ELR (cell line): ENCODE measurements around the gene PTBP2.
"Not testable (repeated sequence)": the region's sequence is repeated elsewhere in the genome, so short reads cannot be mapped to it uniquely, and the experiment has no call there.

ENCODE experiments used
- DNase-seq: peaks from one replicate; pipeline ENCODE4 v3.0.0-alpha.2; 2015; ENCODE audit warnings: low read depth

Gene PTBP2

DNA sequence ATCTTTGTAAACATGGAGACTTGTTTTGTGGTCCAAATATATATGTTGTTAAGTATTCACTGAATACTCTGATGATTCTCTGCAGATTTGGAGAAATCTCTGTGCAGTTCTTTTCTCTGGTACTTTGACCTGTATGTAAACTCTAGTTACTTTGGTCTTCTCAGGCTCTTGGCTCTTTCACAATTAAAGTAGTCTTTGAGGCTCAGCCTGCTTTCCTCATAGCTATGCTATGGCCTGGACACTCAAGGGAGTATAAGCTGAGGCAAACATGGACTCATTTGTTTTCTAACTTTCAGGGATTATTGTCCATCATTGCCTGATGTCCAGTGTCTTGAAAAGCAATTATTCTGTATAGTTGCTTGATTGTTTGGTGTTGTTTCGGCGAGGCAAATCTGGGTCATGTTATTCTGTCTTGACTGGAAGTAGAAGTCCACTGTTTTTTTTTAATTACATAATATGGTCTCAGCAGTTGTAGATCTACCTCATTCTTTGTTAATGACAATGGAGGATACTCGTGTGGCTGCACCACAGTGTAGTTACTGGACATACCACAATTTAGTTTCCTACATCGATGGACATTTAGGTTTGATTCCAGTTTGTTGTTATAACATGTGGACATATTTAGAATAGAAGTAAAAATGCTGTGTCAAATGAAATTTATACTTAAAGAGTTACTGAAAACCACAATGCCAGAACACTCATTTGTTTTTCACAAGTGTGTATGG, 9.2 kb downstream of the PTBP2 start:
- DNase-seq = no peak

DNA sequence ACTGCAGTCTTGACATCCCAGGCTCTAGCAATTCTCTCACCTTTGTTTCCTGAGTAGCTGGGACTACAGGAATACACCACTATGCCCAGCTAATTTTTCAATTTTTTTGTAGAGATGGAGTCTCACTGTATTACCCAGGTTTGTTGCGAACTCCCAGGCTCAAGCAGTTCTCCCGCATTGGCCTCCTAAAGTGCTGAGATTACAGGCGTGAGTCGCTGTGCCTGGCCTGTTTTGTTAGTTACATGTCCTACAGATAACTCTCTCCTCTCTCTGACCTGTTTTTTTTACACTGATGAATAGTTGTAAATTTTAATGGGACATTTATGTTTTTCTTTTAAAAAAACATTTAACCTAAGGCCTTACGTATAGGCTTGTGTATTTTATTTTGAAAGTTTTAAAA, 19.8 kb downstream of the PTBP2 start:
- no peak for DNase-seq

DNA sequence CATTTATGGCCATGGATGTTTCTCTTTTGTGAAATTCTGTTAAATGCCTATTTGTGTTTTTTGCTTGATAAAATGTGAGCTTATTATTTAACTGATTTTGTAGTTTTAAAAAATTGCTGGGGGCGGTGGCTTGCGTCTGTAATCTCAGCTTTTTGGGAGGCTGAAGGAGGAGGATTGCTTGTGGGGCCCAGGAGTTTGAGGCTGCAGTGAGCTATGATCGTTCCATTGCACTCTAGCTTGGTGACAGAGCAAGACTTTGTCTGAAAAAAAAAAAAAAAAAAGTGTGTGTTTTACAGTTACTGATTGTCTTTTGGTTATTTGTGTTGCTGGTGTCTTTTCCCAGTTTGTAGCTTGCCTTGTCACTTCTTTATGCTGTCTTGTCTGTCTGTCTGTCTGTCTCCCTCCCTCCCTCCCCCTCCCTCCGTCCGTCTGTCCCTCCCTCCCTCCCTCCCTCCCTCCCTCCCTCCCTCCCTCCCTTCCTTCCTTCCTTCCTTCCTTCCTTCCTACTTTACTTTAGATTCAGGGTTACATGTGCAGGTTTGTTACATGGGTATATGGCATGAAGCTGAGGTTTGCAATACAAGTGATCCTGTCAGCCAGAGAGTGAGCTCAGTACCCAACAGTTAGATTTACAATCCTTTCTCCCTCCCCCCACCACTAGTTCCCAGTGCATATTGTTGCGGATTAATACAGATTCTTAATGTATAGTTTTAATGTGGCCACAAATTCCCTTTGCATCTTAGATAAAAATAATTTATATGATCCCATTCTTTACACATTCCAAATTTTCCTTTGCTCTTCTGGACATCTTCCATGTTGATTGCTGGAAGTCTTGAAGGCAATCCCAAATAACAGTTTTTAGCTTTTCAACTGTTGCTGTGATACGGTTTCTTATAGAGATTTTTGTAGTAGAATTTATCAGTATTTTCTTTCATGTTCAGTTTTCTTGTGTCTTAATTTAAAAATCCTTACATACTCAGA, 25.1 kb downstream of the PTBP2 start:
- DNase-seq = no peak

- no peak for DNase-seq
Measured at GRCh38 chr1:96747565-96747964, 26.0 kb downstream of the PTBP2 start.

DNA sequence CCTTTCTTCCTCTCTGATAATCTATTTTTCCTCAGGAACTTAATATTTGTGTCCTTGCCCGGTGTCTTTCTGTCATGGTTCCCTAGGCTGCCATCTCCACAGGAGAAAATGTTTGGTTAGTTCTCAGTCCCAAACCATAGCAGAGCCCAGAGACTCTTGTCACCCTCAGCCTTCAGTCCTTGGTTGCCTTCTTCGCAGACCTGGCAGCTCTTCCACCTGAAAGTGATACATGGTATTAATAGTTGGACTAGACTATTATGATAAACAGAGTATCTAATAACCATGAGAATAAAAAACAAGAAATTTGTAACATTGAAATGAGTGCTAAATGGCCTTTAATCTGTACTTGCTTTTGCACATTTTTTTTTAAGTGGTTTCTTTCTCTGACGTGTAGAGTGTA, 26.5 kb downstream of the PTBP2 start:
- no peak for DNase-seq

- DNase-seq = no peak
Measured at GRCh38 chr1:96749618-96750017, 28.0 kb downstream of the PTBP2 start.

DNA sequence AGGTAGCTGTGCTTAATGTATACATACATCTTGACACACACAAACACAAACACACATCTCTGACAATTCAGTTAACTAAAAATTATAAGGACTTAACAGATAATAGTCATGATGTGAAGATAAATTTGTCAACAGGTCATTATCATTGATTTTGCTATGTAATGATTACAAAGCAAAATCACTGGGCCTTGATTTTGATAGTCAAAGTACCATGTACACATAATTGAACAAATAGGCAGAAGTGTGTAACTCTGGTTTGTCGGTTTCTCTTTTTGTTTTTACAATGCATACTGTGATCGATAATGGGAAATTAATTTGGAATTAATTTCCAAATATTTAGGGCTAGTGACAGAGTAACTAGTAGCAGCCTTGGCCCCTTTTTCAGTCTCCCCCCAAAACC, 30.8 kb downstream of the PTBP2 start:
- DNase-seq = no peak

GRCh38 chr1:96756789-96757188, 35.2 kb downstream of the PTBP2 start:
- DNase-seq = peak; percentile 12

GRCh38 chr1:96762586-96762985, 41.0 kb downstream of the PTBP2 start:
- DNase-seq = not testable (repeated sequence)

GRCh38 chr1:96763514-96763913, 41.9 kb downstream of the PTBP2 start:
- no peak for DNase-seq

DNA sequence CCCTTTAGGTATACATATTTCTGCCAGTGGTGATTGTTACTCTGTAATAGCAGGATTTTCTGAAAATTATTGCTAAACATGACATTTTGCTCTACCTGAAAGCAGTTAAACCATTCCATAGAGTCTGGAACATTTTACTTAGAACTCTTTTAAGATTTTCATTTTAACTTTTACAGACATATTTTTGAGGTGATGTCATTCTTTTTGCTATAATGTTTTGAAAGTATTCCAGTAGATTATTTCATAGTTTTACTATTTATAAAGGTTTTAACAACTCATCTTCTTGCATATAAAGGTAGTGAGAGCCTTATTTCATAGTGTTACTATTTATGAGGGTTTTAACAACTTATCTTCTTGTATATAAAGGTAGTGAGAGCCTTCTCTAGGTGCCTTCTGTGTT, 42.9 kb downstream of the PTBP2 start:
- DNase-seq = no peak

DNA sequence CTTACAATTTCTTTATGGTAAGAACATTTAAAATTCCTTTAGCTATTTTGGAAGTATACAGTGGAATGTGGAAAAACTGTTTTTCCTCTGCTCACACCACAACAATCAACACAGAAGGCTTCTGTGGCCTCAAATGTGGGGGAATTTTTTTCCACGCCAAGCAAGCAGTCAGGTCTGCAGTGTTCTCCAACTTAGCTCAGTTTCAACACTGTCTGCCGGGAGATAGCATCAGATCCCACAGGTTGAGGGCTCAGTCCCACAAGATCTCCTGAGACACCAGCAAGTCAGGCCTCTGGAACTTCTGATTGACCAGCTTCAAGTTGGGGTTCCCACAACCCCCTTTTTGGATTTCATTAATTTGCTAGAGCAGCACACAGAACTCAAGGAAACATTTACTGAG, 50.3 kb downstream of the PTBP2 start:
- no peak for DNase-seq

- no peak for DNase-seq
Measured at GRCh38 chr1:96772349-96772748, 50.8 kb downstream of the PTBP2 start.

- DNase-seq = no peak
Measured at GRCh38 chr1:96772972-96773371, 51.4 kb downstream of the PTBP2 start.

GRCh38 chr1:96782206-96782605, 60.6 kb downstream of the PTBP2 start:
- no peak for DNase-seq

DNA sequence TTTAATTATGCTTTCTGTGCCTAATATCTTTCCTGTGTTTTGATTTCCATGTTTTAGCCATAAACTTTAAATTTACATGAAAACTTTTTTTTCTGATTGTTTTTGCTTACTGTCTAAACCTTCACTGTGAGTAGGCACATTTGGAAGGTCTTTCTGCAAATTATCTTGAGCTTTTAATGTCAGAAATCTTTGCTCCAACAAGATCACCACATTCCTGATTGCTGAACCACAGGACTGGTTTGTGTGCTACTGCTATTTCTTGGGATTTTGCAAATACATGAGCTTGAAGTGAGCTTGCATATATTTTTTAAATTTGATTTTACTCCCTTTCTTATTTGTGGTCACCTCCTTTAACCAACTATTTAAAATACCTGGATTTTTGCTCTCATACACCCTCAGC, 61.3 kb downstream of the PTBP2 start:
- DNase-seq = no peak

- no peak for DNase-seq
Measured at GRCh38 chr1:96790599-96790998, 69.0 kb downstream of the PTBP2 start.

DNA sequence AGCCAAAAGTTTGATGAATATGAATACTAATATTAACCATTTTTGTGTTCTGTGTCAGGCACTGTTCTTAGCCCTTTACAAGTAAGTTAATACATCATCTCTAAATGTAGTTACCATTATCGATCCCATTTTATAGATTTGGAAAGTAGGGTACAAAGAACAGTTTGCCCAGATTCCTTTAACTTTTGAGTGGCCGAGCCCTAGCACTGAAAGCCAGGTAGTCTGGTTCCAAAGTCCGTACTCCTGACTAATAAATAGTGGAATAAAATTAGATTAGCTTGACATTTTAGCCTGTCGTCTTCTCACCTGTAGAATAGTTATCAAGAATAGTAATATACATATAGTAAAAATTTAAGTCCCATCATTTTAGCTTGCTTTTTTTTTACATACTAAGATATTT, 70.6 kb downstream of the PTBP2 start:
- no peak for DNase-seq

GRCh38 chr1:96801696-96802095, 80.1 kb downstream of the PTBP2 start:
- DNase-seq = not testable (repeated sequence)

DNA sequence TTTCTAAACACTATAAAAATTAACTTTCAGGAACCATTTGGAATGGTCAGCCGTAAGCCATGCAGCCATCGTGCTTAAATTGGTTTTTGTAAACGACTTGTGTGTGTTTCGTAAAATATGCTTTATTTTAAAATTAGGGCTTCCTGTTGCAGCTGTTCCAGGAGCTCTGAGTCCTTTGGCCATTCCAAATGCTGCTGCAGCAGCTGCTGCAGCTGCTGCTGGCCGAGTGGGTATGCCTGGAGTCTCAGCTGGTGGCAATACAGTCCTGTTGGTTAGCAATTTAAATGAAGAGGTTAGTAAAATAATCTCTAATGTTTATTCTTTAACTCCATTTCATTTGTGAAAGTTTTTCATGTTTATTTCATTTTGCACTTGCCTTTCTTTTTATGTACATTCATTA, 83.1 kb downstream of the PTBP2 start:
- no peak for DNase-seq

DNA sequence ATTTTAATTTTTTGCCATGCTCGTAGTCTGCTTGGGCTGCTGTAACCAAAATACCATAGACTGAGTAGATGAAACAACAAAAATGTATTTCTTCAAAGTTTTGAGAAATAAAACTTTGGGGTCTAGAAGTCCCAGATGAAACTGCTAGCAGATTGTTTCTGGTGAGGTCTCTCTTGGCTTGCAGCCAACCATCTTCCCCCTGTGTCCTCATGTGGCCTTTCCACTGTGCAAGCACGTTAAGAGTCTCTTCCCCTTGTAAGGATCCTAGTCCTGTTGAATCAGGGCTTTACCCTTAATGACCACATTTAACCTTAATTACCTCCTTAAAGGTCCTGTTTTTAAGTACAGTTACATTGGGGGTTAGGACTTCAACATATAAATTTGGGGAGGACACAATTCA, 86.6 kb downstream of the PTBP2 start:
- no peak for DNase-seq

DNA sequence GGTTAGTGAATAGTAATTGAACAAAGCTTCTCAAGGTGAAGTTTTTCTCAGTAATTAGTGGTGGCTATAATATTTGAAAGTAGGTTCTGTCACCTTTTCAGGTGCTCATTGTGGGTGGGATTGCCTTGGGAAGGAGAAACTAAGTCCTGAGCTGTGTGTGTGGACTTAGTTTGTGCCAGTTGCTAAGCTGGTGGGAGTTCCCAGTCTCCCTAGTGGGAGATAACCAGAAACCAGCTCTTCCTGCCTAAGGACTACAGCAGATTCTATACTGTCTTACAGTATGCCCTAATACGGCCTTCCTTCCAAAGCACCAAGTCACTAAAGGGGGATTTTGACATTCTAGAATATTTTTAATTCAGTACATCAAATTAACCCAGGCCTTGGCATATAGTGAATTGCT, 94.3 kb downstream of the PTBP2 start:
- DNase-seq = no peak

DNA sequence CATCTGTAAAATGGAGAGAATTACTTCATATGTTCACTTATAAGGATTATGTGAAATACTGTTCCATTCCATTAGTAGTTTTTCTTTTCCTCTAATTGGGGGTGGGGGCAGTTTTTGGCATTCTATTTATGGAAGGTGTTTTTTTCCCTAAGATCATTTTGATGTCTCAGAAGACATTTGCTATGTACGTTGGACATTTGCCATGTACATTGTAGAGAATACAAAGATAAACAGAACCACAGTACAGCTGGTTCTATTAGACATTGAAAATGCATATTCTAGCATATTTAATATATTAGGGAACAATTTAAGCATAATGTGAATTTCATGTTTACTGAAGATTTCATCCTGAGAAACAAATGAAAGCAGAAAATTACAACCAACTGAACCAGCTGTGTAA, 98.5 kb downstream of the PTBP2 start:
- DNase-seq = no peak
